Hematopoietic multipotent progenitor cell (in vitro differentiated cells): ENCODE data around the gene SLC52A1. TPM values are rescaled to one million over a fixed set of nuclear protein-coding genes. Genes with fewer than 3 reads are reported as not detected.
"Not testable (repeated sequence)": the region's sequence is repeated elsewhere in the genome, so short reads cannot be mapped to it uniquely, and the experiment has no call there.

Experiments
- DNase-seq, 3 donors: peaks; one replicate each; pipeline ENCODE4 v3.0.0-alpha.2; 2011 to 2015; ENCODE audit warnings: low read depth in 2 of 3, low spot score in 2 of 3
- total RNA-seq: library from RNA; depleted of rRNA; stranded (reverse); fragments of >200 nt; gene quantifications from one replicate; pipeline ENCODE4 v1.2.3, GENCODE V29; 2012

Gene SLC52A1
- not detected for total RNA-seq

- no peak for DNase-seq
These were observed at the start of gene SLC52A1 for GRCh38 chr17:5035315-5035714. Gene SLC52A1 (minus strand): TSS chr17:5035426. CDS start chr17:5034606, 820 bp downstream.

GRCh38 chr17:5080591-5080990 is 45.4 kb upstream of the SLC52A1 start:
- DNase-seq = no peak

- peak; percentile 46 to 86 (median 85) for DNase-seq
These were observed 43.1 kb upstream of the SLC52A1 start, which contains the start of gene ZFP3 for GRCh38 chr17:5078106-5079028. Gene ZFP3 (plus strand): TSS chr17:5078467. CDS start chr17:5091505, 13,038 bp downstream.

GRCh38 chr17:5077781-5078105 is 42.5 kb upstream of the SLC52A1 start:
- DNase-seq = peak in 1 of 3 donors; percentile 17

GRCh38 chr17:5077275-5077674 is 42.0 kb upstream of the SLC52A1 start:
- not testable (repeated sequence) for DNase-seq

GRCh38 chr17:5075472-5075871 is 40.2 kb upstream of the SLC52A1 start:
- DNase-seq = not testable (repeated sequence)

- no peak for DNase-seq
These were observed 34.5 kb upstream of the SLC52A1 start for GRCh38 chr17:5069724-5070123.

GRCh38 chr17:5068236-5068635 is 33.0 kb upstream of the SLC52A1 start:
- no peak for DNase-seq

- DNase-seq = no peak
These were observed 30.1 kb upstream of the SLC52A1 start for GRCh38 chr17:5065227-5065744.

GRCh38 chr17:5055543-5055942 is 20.3 kb upstream of the SLC52A1 start:
- no peak for DNase-seq

- no peak for DNase-seq
These were observed 15.1 kb upstream of the SLC52A1 start for GRCh38 chr17:5050278-5050677.

- DNase-seq = peak in 1 of 3 donors; percentile 57
These were observed 14.2 kb upstream of the SLC52A1 start for GRCh38 chr17:5049314-5049841.

- DNase-seq = no peak
These were observed 12.2 kb upstream of the SLC52A1 start for GRCh38 chr17:5047446-5047845.

GRCh38 chr17:5045496-5045895 is 10.3 kb upstream of the SLC52A1 start:
- no peak for DNase-seq

GRCh38 chr17:5044630-5045029 is 9.4 kb upstream of the SLC52A1 start:
- no peak for DNase-seq

- no peak for DNase-seq
These were observed 8.3 kb upstream of the SLC52A1 start for GRCh38 chr17:5043524-5043923.

- DNase-seq = no peak
These were observed 7.2 kb upstream of the SLC52A1 start for GRCh38 chr17:5042157-5043022.

- DNase-seq = no peak
These were observed 575 bp downstream of the SLC52A1 start for GRCh38 chr17:5034651-5035050.

- no peak for DNase-seq
These were observed 1.2 kb downstream of the SLC52A1 start for GRCh38 chr17:5034063-5034462.

GRCh38 chr17:5033352-5034015 is 1.7 kb downstream of the SLC52A1 start:
- no peak for DNase-seq
